Measurements from ENCODE around the gene APLP2. TPM values are rescaled to one million over a fixed set of nuclear protein-coding genes. Genes with fewer than 3 reads are reported as not detected.

APLP2 gene
- total RNA-seq, 1 experiment from 2014 or later, result 447 TPM

- CTCF ChIA-PET, result no interaction called here
- no peak overlapping the region for H3K27ac Mint-ChIP-seq (ENCODE audit: unreplicated experiment)
- DNase-seq, result peak; percentile 8
- intact Hi-C loops (cut with micrococcal nuclease; ENCODE audit: unreplicated experiment), result loop anchor here (5.0 kb wide), 1 partner anchor 35 kb away; the partner anchor contains the start of gene PRDM10
- no peaks in the 10 kb centered on the region for H3K9me3 Mint-ChIP-seq (ENCODE audit: low read depth, unreplicated experiment)
- no TSS peak for BruUV-seq (replicated peaks)
- H3K4me3 Mint-ChIP-seq (ENCODE audit: low read depth, unreplicated experiment), result no peak overlapping the region
- H3K27me3 Mint-ChIP-seq (ENCODE audit: unreplicated experiment), result no peaks in the 10 kb centered on the region
- H3K36me3 Mint-ChIP-seq (ENCODE audit: insufficient read depth, unreplicated experiment), result no peaks in the 10 kb centered on the region
- TF ChIP-seq CTCF (IDR thresholded peaks at IDR 0.05; ENCODE audit: unreplicated experiment), result no peak
- peaks cover 15% of the 10 kb centered on the region for H3K4me1 Mint-ChIP-seq (ENCODE audit: low read depth, unreplicated experiment)
These were observed 32.6 kb upstream of the APLP2 start for GRCh38 chr11:130037058-130037457.

- DNase-seq, result peak; percentile 42
- H3K4me3 Mint-ChIP-seq (ENCODE audit: low read depth, unreplicated experiment), result peak overlapping the region; percentile 19
- peaks cover 23% of the 10 kb centered on the region for H3K4me1 Mint-ChIP-seq (ENCODE audit: low read depth, unreplicated experiment)
- CTCF ChIA-PET, result no interaction called here
- no peak for TF ChIP-seq CTCF (IDR thresholded peaks at IDR 0.05; ENCODE audit: unreplicated experiment)
- H3K36me3 Mint-ChIP-seq (ENCODE audit: insufficient read depth, unreplicated experiment), result no peaks in the 10 kb centered on the region
- H3K27ac Mint-ChIP-seq (ENCODE audit: unreplicated experiment), result no peak overlapping the region
- no TSS peak for BruUV-seq (replicated peaks)
- intact Hi-C loops (cut with micrococcal nuclease; ENCODE audit: unreplicated experiment), result loop anchor here (5.0 kb wide), 1 partner anchor 36 kb away; the partner anchor contains the start of gene PRDM10
- H3K9me3 Mint-ChIP-seq (ENCODE audit: low read depth, unreplicated experiment), result no peaks in the 10 kb centered on the region
- H3K27me3 Mint-ChIP-seq (ENCODE audit: unreplicated experiment), result no peaks in the 10 kb centered on the region
These were observed 31.7 kb upstream of the APLP2 start for GRCh38 chr11:130037881-130038585.

GRCh38 chr11:130040281-130040940 lies 29.3 kb upstream of the APLP2 start:
- Mint-ChIP-seq H3K36me3 (ENCODE audit: insufficient read depth, unreplicated experiment) (no peaks in the 10 kb centered on the region), H3K9me3 (ENCODE audit: low read depth, unreplicated experiment) (no peaks in the 10 kb centered on the region), H3K27ac (ENCODE audit: unreplicated experiment) (no peak overlapping the region), H3K4me1 (ENCODE audit: low read depth, unreplicated experiment) (peaks cover 32% of the 10 kb centered on the region), H3K4me3 (ENCODE audit: low read depth, unreplicated experiment) (no peak overlapping the region), H3K27me3 (ENCODE audit: unreplicated experiment) (no peaks in the 10 kb centered on the region)
- CTCF ChIA-PET, result no interaction called here
- TF ChIP-seq CTCF (IDR thresholded peaks at IDR 0.05; ENCODE audit: unreplicated experiment), result no peak
- no peak for DNase-seq
- BruUV-seq (replicated peaks), result no TSS peak
- intact Hi-C loops (cut with micrococcal nuclease; ENCODE audit: unreplicated experiment), result no loop called here

GRCh38 chr11:130042093-130042591 lies 27.6 kb upstream of the APLP2 start:
- H3K4me3 Mint-ChIP-seq (ENCODE audit: low read depth, unreplicated experiment), result no peak overlapping the region
- no peaks in the 10 kb centered on the region for H3K27me3 Mint-ChIP-seq (ENCODE audit: unreplicated experiment)
- H3K4me1 Mint-ChIP-seq (ENCODE audit: low read depth, unreplicated experiment), result peaks cover 32% of the 10 kb centered on the region
- no TSS peak for BruUV-seq (replicated peaks)
- DNase-seq, result no peak
- no peak for TF ChIP-seq CTCF (IDR thresholded peaks at IDR 0.05; ENCODE audit: unreplicated experiment)
- intact Hi-C loops (cut with micrococcal nuclease; ENCODE audit: unreplicated experiment), result no loop called here
- no peaks in the 10 kb centered on the region for H3K36me3 Mint-ChIP-seq (ENCODE audit: insufficient read depth, unreplicated experiment)
- CTCF ChIA-PET, result interaction anchor here (0.7 kb wide), 2 partner anchors 14 to 1523 kb away, joined by 3 to 6 read pairs; no protein-coding TSS in a partner anchor
- no peak overlapping the region for H3K27ac Mint-ChIP-seq (ENCODE audit: unreplicated experiment)
- no peaks in the 10 kb centered on the region for H3K9me3 Mint-ChIP-seq (ENCODE audit: low read depth, unreplicated experiment)

Measured in Calu3 (cell line).